Measurements from ENCODE around the gene HELZ. TPM values are rescaled to one million over a fixed set of nuclear protein-coding genes. Genes with fewer than 3 reads are reported as not detected.

Gene HELZ
- total and polyA plus RNA-seq, 4 donors, result 5.5 to 175 (median 27.8) TPM

GRCh38 chr17:67079491-67079890, 165.5 kb downstream of the HELZ start:
- no peak overlapping the region for H3K9ac ChIP-seq (ENCODE audit: insufficient read depth in 1 of 2, low read length in 2 of 2)
- no peak for TF ChIP-seq CTCF (IDR thresholded peaks at IDR 0.05; ENCODE audit: control extremely low read depth, extremely low read depth)
- WGBS, 2 donors, result 93 to 96% methylated on average over 2 of the region's 2 CpGs
- H3K4me1 ChIP-seq (ENCODE audit: control insufficient read depth in 5 of 5, insufficient read depth in 5 of 5, low read length in 5 of 5), result peaks cover 0 to 8% (median 0%) of the 10 kb centered on the region in 5 donors
- no peaks in the 10 kb centered on the region for H3K27me3 ChIP-seq (ENCODE audit: control insufficient read depth in 3 of 3, insufficient read depth in 3 of 3, low read length in 2 of 3)
- H3K9me3 ChIP-seq (ENCODE audit: control insufficient read depth in 4 of 4, insufficient read depth in 3 of 4, low read length in 3 of 4), result no peaks in the 10 kb centered on the region
- H3K36me3 ChIP-seq (ENCODE audit: control insufficient read depth in 4 of 4, insufficient read depth in 4 of 4, low read length in 4 of 4), result peaks cover 4 to 8% (median 7%) of the 10 kb centered on the region in 4 donors
- H3K4me3 ChIP-seq, result no peak overlapping the region
- ATAC-seq (ENCODE audit: insufficient read depth, low FRiP score) (no peak), DNase-seq (no peak)
- H3K27ac ChIP-seq (ENCODE audit: low read depth in 1 of 2, low read length in 1 of 2), result no peak overlapping the region

GRCh38 chr17:67078292-67078691, 166.7 kb downstream of the HELZ start:
- Histone ChIP-seq H3K27ac (ENCODE audit: low read depth in 1 of 2, low read length in 1 of 2) (no peak overlapping the region), H3K4me3 (no peak overlapping the region), H3K4me1 (ENCODE audit: control insufficient read depth in 5 of 5, insufficient read depth in 5 of 5, low read length in 5 of 5) (peaks cover 0 to 8% (median 0%) of the 10 kb centered on the region in 5 donors), H3K27me3 (ENCODE audit: control insufficient read depth in 3 of 3, insufficient read depth in 3 of 3, low read length in 2 of 3) (no peaks in the 10 kb centered on the region), H3K9me3 (ENCODE audit: control insufficient read depth in 4 of 4, insufficient read depth in 3 of 4, low read length in 3 of 4) (no peaks in the 10 kb centered on the region), H3K9ac (ENCODE audit: insufficient read depth in 1 of 2, low read length in 2 of 2) (no peak overlapping the region), H3K36me3 (ENCODE audit: control insufficient read depth in 4 of 4, insufficient read depth in 4 of 4, low read length in 4 of 4) (peaks cover 3 to 8% (median 5%) of the 10 kb centered on the region in 4 donors)
- ATAC-seq (ENCODE audit: insufficient read depth, low FRiP score) (no peak), DNase-seq (no peak)
- 95 to 98% methylated on average over 11 of the region's 11 CpGs for WGBS, 2 donors
- no peak for TF ChIP-seq CTCF (IDR thresholded peaks at IDR 0.05; ENCODE audit: control extremely low read depth, extremely low read depth)

- no peak for TF ChIP-seq CTCF (IDR thresholded peaks at IDR 0.05; ENCODE audit: control extremely low read depth, extremely low read depth)
- WGBS, 2 donors, result 77 to 78% methylated on average over 7 of the region's 7 CpGs
- DNase-seq (peak; percentile 11 to 55 (median 44)), ATAC-seq (ENCODE audit: insufficient read depth, low FRiP score) (no peak)
- Histone ChIP-seq H3K9me3 (ENCODE audit: control insufficient read depth in 4 of 4, insufficient read depth in 3 of 4, low read length in 3 of 4) (no peaks in the 10 kb centered on the region), H3K36me3 (ENCODE audit: control insufficient read depth in 4 of 4, insufficient read depth in 4 of 4, low read length in 4 of 4) (peaks cover 3 to 12% (median 6%) of the 10 kb centered on the region in 4 donors), H3K9ac (ENCODE audit: insufficient read depth in 1 of 2, low read length in 2 of 2) (no peak overlapping the region), H3K27ac (ENCODE audit: low read depth in 1 of 2, low read length in 1 of 2) (no peak overlapping the region), H3K4me1 (ENCODE audit: control insufficient read depth in 5 of 5, insufficient read depth in 5 of 5, low read length in 5 of 5) (peaks cover 0 to 8% (median 0%) of the 10 kb centered on the region in 5 donors), H3K27me3 (ENCODE audit: control insufficient read depth in 3 of 3, insufficient read depth in 3 of 3, low read length in 2 of 3) (no peaks in the 10 kb centered on the region), H3K4me3 (no peak overlapping the region)
These were observed 168.7 kb downstream of the HELZ start for GRCh38 chr17:67076290-67076689.

- 88 to 95% methylated on average over 3 of the region's 3 CpGs for WGBS, 2 donors
- ATAC-seq (ENCODE audit: insufficient read depth, low FRiP score), result no peak
- Histone ChIP-seq H3K36me3 (ENCODE audit: control insufficient read depth in 4 of 4, insufficient read depth in 4 of 4, low read length in 4 of 4) (peaks cover 3 to 12% (median 6%) of the 10 kb centered on the region in 4 donors), H3K9ac (ENCODE audit: insufficient read depth in 1 of 2, low read length in 2 of 2) (no peak overlapping the region), H3K4me3 (no peak overlapping the region), H3K9me3 (ENCODE audit: control insufficient read depth in 4 of 4, insufficient read depth in 3 of 4, low read length in 3 of 4) (no peaks in the 10 kb centered on the region), H3K27ac (ENCODE audit: low read depth in 1 of 2, low read length in 1 of 2) (no peak overlapping the region), H3K4me1 (ENCODE audit: control insufficient read depth in 5 of 5, insufficient read depth in 5 of 5, low read length in 5 of 5) (no peaks in the 10 kb centered on the region), H3K27me3 (ENCODE audit: control insufficient read depth in 3 of 3, insufficient read depth in 3 of 3, low read length in 2 of 3) (no peaks in the 10 kb centered on the region)
- no peak for TF ChIP-seq CTCF (IDR thresholded peaks at IDR 0.05; ENCODE audit: control extremely low read depth, extremely low read depth)
- DNase-seq, result no peak
These were observed 170.2 kb downstream of the HELZ start for GRCh38 chr17:67074781-67075180.

All from lung (tissue), 12 donors.